ENCODE data around the gene SYNM.

SYNM gene

GRCh38 chr15:99101501-99101900 is 3.4 kb upstream of the SYNM start:
- no peak overlapping the region for H3K4me3 ChIP-seq (ENCODE audit: low read depth, low read length)
- TF ChIP-seq CTCF (IDR thresholded peaks at IDR 0.05; ENCODE audit: borderline replicate concordance, insufficient read depth, low read depth, low read length) = no peak

DNA sequence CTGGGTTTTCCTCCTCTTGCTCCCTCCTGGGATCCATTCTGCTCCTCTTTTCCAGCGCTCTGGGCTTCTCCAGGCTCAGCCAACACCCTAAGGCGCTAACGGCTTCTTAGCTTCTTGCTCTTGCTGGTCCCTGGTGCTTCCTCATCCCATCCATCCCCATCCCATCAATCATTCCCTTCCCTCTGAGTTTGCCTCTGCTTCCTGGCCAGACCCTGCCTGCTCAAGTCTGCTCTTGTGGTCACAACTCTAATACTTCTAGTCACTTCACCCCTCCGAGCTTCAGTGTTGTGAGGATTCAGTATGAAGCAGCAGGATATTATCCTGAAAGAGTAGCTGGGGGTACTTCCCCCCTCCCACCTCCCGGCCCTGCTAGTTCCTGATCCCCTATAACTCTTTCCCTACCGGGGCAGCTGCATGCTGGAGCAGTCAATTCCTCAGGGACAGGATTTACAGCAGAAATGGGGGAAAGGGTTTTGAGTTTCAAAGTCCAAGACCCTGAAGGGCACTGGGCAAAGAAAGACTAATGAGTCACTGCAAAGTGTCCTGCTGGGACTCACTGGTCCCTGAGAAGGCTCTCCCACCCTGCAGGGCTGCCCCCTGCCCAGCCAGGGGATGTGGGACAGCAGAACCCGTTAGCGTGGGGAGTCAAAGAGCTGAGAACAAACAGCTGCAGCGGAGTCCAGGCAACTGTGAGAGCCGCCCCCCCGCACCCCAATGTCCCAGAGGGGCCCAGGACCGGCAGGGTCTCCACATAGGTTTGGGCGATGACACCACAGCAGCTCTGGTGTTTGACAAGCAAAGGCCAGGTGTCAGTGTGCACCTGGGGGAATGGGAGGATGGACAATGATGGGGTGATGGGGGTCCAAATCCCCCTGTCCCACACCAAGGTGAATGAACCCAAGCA is 2.3 kb upstream of the SYNM start:
- no peak overlapping the region for H3K4me3 ChIP-seq (ENCODE audit: low read depth, low read length)

GRCh38 chr15:99103279-99103678 is 1.6 kb upstream of the SYNM start:
- no peak for TF ChIP-seq CTCF (IDR thresholded peaks at IDR 0.05; ENCODE audit: borderline replicate concordance, insufficient read depth, low read depth, low read length)
- no peak overlapping the region for H3K4me3 ChIP-seq (ENCODE audit: low read depth, low read length)

More for the DNA sequence above, 2.3 kb upstream of the SYNM start:
- no peak for TF ChIP-seq CTCF (IDR thresholded peaks at IDR 0.05; ENCODE audit: borderline replicate concordance, insufficient read depth, low read depth, low read length)

- TF ChIP-seq CTCF (IDR thresholded peaks at IDR 0.05; ENCODE audit: borderline replicate concordance, insufficient read depth, low read depth, low read length) = no peak
- no peak overlapping the region for H3K4me3 ChIP-seq (ENCODE audit: low read depth, low read length)
These were observed 848 bp downstream of the SYNM start for GRCh38 chr15:99105514-99106341.

- no peak for TF ChIP-seq CTCF (IDR thresholded peaks at IDR 0.05; ENCODE audit: borderline replicate concordance, insufficient read depth, low read depth, low read length)
- no peak overlapping the region for H3K4me3 ChIP-seq (ENCODE audit: low read depth, low read length)
These were observed 1.7 kb downstream of the SYNM start for GRCh38 chr15:99106417-99107220.

- H3K4me3 ChIP-seq (ENCODE audit: low read depth, low read length) = no peak overlapping the region
- no peak for TF ChIP-seq CTCF (IDR thresholded peaks at IDR 0.05; ENCODE audit: borderline replicate concordance, insufficient read depth, low read depth, low read length)
These were observed 4.1 kb downstream of the SYNM start for GRCh38 chr15:99108993-99109392.

Measured in GM12875 (cell line).